ENCODE data around the gene TAGLN2.

Gene TAGLN2

GRCh38 chr1:159870704-159871103, 54.6 kb downstream of the TAGLN2 start:
- no peak for DNase-seq (ENCODE audit: low spot score)

- no peak for DNase-seq (ENCODE audit: low spot score)
These were observed 55.7 kb downstream of the TAGLN2 start for GRCh38 chr1:159869607-159870006.

DNA sequence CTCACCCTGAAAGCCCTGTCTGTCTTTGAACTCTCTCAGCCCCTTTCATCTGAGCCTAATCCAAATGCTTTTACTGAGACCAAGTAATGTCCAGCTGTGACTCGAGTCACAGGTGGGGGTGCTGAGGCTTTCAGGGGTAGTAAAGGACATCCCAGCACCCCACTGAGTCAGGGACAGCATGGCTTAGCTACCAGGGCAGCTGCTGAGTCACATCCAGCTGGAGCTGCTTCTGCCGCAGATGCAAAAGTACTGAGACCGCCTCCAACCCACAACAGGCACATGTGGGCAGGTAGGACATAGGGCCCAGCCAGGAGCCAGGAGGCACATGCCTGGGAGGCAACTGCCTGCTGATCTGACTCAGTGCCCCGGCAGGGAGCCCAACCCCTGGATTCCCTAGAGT, 56.1 kb downstream of the TAGLN2 start:
- peak; percentile 56 for DNase-seq (ENCODE audit: low spot score)

- DNase-seq (ENCODE audit: low spot score): no peak
These were observed 56.5 kb downstream of the TAGLN2 start for GRCh38 chr1:159868766-159869165.

All from GM03348 (cell line).